Calu3 (cell line): ENCODE data around the gene ZNF511. TPM values are rescaled to one million over a fixed set of nuclear protein-coding genes. Genes with fewer than 3 reads are reported as not detected.

ENCODE experiments used
- BruUV-seq: library from RNA; stranded (reverse); fragments of 400-500 nt; replicated peaks from 2 replicates; lab custom pipeline; 2021; lab: Mats Ljungman, UMichigan
- CTCF ChIA-PET: fragments of 300-600 bp; sonication (Branson Sonifier 250); formaldehyde crosslinking; loops from one replicate; lab custom pipeline; 2022; ENCODE audit warnings: antibody characterized with exemption; lab: Charles Lee
- DNase-seq: peaks from one replicate; pipeline ENCODE4 v3.0.0; 2022
- H3K27ac Mint-ChIP-seq: one replicate; pipeline ENCODE4 v1.8.0; 2022; ENCODE audit warnings: mixed read lengths; ENCODE audit not compliant: unreplicated experiment
- H3K27me3 Mint-ChIP-seq: one replicate; pipeline ENCODE4 v1.8.0; 2022; ENCODE audit warnings: mixed read lengths; ENCODE audit not compliant: unreplicated experiment
- H3K36me3 Mint-ChIP-seq: one replicate; pipeline ENCODE4 v1.8.0; 2022; ENCODE audit warnings: mild to moderate bottlenecking, moderate library complexity, mixed read lengths; ENCODE audit not compliant: insufficient read depth, unreplicated experiment
- H3K4me1 Mint-ChIP-seq: one replicate; pipeline ENCODE4 v1.8.0; 2022; ENCODE audit warnings: mild to moderate bottlenecking, low read depth, mixed read lengths; ENCODE audit not compliant: unreplicated experiment
- H3K4me3 Mint-ChIP-seq: one replicate; pipeline ENCODE4 v1.8.0; 2022; ENCODE audit warnings: mild to moderate bottlenecking, low read depth, moderate library complexity, mixed read lengths; ENCODE audit not compliant: unreplicated experiment
- H3K9me3 Mint-ChIP-seq: one replicate; pipeline ENCODE4 v1.8.0; 2022; ENCODE audit warnings: low read depth, mixed read lengths; ENCODE audit not compliant: unreplicated experiment
- CTCF ChIP-seq: fragments of 200-600 bp; IDR thresholded peaks from one replicate; pipeline ENCODE4 v1.8.0; 2022; ENCODE audit warnings: antibody characterized with exemption; ENCODE audit not compliant: unreplicated experiment
- intact Hi-C: fragments of 100-400 bp; cut with micrococcal nuclease; formaldehyde crosslinking; loops from one replicate; pipeline ENCODE4 v1.10.0; 2022; ENCODE audit not compliant: unreplicated experiment
- total RNA-seq: library from RNA; stranded (reverse); gene quantifications from 2 replicates; pipeline ENCODE4 v1.2.3, GENCODE V29; 2022

Gene ZNF511
- total RNA-seq, 1 experiment from 2014 or later, result 24.0 TPM

GRCh38 chr10:133269367-133269766, 39.3 kb upstream of the ZNF511 start:
- Mint-ChIP-seq H3K4me1 (no peaks in the 10 kb centered on the region), H3K27me3 (no peaks in the 10 kb centered on the region), H3K4me3 (no peak overlapping the region), H3K27ac (no peak overlapping the region), H3K9me3 (no peaks in the 10 kb centered on the region), H3K36me3 (peaks cover 7% of the 10 kb centered on the region)
- DNase-seq, result no peak
- CTCF ChIA-PET, result no interaction called here
- no peak for TF ChIP-seq CTCF
- intact Hi-C loops, result no loop called here
- BruUV-seq, result no TSS peak

GRCh38 chr10:133270204-133270603, 38.5 kb upstream of the ZNF511 start:
- intact Hi-C loops, result no loop called here
- Mint-ChIP-seq H3K4me3 (no peak overlapping the region), H3K36me3 (peaks cover 12% of the 10 kb centered on the region), H3K4me1 (no peaks in the 10 kb centered on the region), H3K27ac (no peak overlapping the region), H3K9me3 (no peaks in the 10 kb centered on the region), H3K27me3 (no peaks in the 10 kb centered on the region)
- TF ChIP-seq CTCF, result no peak
- no peak for DNase-seq
- CTCF ChIA-PET, result no interaction called here
- BruUV-seq, result no TSS peak

- TF ChIP-seq CTCF, result no peak
- Mint-ChIP-seq H3K36me3 (peaks cover 15% of the 10 kb centered on the region), H3K4me1 (no peaks in the 10 kb centered on the region), H3K9me3 (no peaks in the 10 kb centered on the region), H3K4me3 (no peak overlapping the region), H3K27me3 (no peaks in the 10 kb centered on the region), H3K27ac (no peak overlapping the region)
- BruUV-seq, result no TSS peak
- intact Hi-C loops, result no loop called here
- CTCF ChIA-PET, result no interaction called here
- DNase-seq, result no peak
These were observed 37.9 kb upstream of the ZNF511 start for GRCh38 chr10:133270773-133271297.

- CTCF ChIA-PET, result no interaction called here
- intact Hi-C loops, result no loop called here
- Mint-ChIP-seq H3K27me3 (no peaks in the 10 kb centered on the region), H3K9me3 (no peaks in the 10 kb centered on the region), H3K36me3 (peaks cover 22% of the 10 kb centered on the region), H3K27ac (no peak overlapping the region), H3K4me3 (no peak overlapping the region), H3K4me1 (no peaks in the 10 kb centered on the region)
- no TSS peak for BruUV-seq
- TF ChIP-seq CTCF, result no peak
- no peak for DNase-seq
These were observed 37.0 kb upstream of the ZNF511 start for GRCh38 chr10:133271521-133272300.
